Muscle layer of colon (tissue), 2 donors: ENCODE data around the gene CTPS2.

Source experiments
- H3K27ac ChIP-seq: one replicate; pipeline ENCODE4 v1.7.0; 2013; ENCODE audit warnings: low read depth, mild to moderate bottlenecking, low read length, moderate library complexity
- H3K27me3 ChIP-seq, 2 donors: one replicate each; pipeline ENCODE4 v1.7.0; 2013; ENCODE audit warnings: low read length in 2 of 2, mild to moderate bottlenecking in 2 of 2; ENCODE audit not compliant: insufficient read depth in 2 of 2, control insufficient read depth in 1 of 2
- H3K36me3 ChIP-seq: one replicate; pipeline ENCODE4 v1.7.0; 2013; ENCODE audit warnings: mild to moderate bottlenecking, low read length; ENCODE audit not compliant: insufficient read depth
- H3K4me1 ChIP-seq: one replicate; pipeline ENCODE4 v1.7.0; 2013; ENCODE audit warnings: mild to moderate bottlenecking, low read length; ENCODE audit not compliant: insufficient read depth
- H3K4me3 ChIP-seq, 2 donors: one replicate each; pipeline ENCODE4 v1.7.0; 2013; ENCODE audit warnings: low read length in 2 of 2, low read depth in 1 of 2, mild to moderate bottlenecking in 1 of 2, moderate library complexity in 1 of 2
- H3K9ac ChIP-seq: one replicate; pipeline ENCODE4 v1.7.0; 2013; ENCODE audit warnings: low read length
- H3K9me3 ChIP-seq: one replicate; pipeline ENCODE4 v1.7.0; 2013; ENCODE audit warnings: mild to moderate bottlenecking, low read length
- donor health status: abdominal sarcoma.
- donor health status: Adenocarcinoma of cecum.

CTPS2 gene

GRCh38 chrX:16678689-16679088 is 33.8 kb downstream of the CTPS2 start:
- Histone ChIP-seq H3K4me1 (no peaks in the 10 kb centered on the region), H3K9me3 (no peaks in the 10 kb centered on the region), H3K4me3 (no peak overlapping the region), H3K27ac (no peak overlapping the region), H3K27me3 (no peaks in the 10 kb centered on the region), H3K9ac (no peak overlapping the region), H3K36me3 (peaks cover 10% of the 10 kb centered on the region)

DNA sequence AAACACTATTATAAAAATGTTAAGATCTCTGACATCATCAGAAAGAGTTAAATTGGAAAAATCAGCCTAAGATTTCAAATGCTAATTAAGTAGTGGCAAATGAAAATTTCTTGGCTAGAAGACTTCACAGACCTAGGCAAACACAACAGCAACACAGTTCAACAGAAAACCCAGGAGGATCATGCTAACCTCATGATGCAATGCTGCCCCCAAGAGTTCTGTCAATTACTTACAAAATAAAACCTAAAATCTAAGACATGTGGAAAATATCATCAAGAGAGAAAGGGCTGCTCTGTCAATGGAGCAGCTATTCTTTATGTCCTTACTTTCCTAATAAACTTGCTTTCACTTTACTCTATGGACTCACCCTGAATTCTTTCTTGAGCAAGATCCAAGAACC is 41.5 kb downstream of the CTPS2 start:
- no peak overlapping the region for H3K4me3 ChIP-seq
- no peaks in the 10 kb centered on the region for H3K4me1 ChIP-seq
- H3K36me3 ChIP-seq: no peaks in the 10 kb centered on the region
- H3K9ac ChIP-seq: no peak overlapping the region
- H3K27me3 ChIP-seq: no peaks in the 10 kb centered on the region
- H3K27ac ChIP-seq: no peak overlapping the region
- no peaks in the 10 kb centered on the region for H3K9me3 ChIP-seq

DNA sequence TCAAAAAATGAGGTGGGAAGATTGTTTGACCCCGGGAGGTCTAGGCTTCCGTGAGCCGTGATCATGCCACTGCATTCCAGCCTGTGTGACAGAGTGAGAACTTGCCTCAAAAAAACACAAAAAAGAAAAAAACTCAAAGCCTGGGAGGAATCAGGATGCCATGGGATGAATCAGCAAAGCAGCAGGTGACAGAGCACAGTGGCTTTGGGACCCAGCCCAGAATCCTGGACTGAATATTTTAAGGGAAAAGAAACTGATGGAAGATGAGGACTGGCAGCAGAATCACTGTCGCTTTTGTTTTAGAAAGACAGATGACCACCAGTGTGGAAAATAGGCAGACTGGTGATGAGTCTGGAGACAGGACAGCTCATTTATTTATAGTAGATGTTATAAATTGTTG is 45.9 kb downstream of the CTPS2 start:
- no peaks in the 10 kb centered on the region for H3K9me3 ChIP-seq
- no peaks in the 10 kb centered on the region for H3K4me1 ChIP-seq
- no peak overlapping the region for H3K9ac ChIP-seq
- H3K27ac ChIP-seq: no peak overlapping the region
- H3K36me3 ChIP-seq: no peaks in the 10 kb centered on the region
- peaks cover 0 to 3% of the 10 kb centered on the region in 2 donors for H3K27me3 ChIP-seq
- no peak overlapping the region for H3K4me3 ChIP-seq

GRCh38 chrX:16665089-16665488 is 47.4 kb downstream of the CTPS2 start:
- no peaks in the 10 kb centered on the region for H3K9me3 ChIP-seq
- no peak overlapping the region for H3K9ac ChIP-seq
- no peak overlapping the region for H3K27ac ChIP-seq
- H3K4me1 ChIP-seq: no peaks in the 10 kb centered on the region
- no peaks in the 10 kb centered on the region for H3K36me3 ChIP-seq
- no peak overlapping the region for H3K4me3 ChIP-seq
- H3K27me3 ChIP-seq: peaks cover 0 to 3% of the 10 kb centered on the region in 2 donors

DNA sequence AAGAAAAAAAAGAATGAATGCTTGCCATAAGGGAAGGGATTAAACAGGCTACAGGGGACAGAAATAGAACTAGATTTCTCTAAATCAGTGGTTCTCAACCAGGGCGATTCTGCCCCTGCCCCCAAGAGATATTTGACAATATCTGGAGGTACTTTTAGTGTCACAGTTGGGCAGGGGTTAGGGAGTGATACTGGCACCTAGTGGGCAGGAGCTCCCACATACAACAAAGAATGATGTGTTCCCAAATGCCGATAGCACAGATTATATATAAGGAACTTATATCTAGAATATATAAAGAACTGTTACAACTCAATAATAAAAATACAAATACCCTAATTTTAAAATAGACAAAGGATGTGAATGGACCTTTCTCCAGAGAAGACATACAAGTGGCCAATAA is 47.8 kb downstream of the CTPS2 start:
- Histone ChIP-seq H3K27ac (no peak overlapping the region), H3K27me3 (peaks cover 0 to 3% of the 10 kb centered on the region in 2 donors), H3K4me3 (no peak overlapping the region), H3K9me3 (no peaks in the 10 kb centered on the region), H3K9ac (no peak overlapping the region), H3K36me3 (no peaks in the 10 kb centered on the region), H3K4me1 (no peaks in the 10 kb centered on the region)

- H3K4me1 ChIP-seq: no peaks in the 10 kb centered on the region
Measured at GRCh38 chrX:16664074-16664473, 48.4 kb downstream of the CTPS2 start.

DNA sequence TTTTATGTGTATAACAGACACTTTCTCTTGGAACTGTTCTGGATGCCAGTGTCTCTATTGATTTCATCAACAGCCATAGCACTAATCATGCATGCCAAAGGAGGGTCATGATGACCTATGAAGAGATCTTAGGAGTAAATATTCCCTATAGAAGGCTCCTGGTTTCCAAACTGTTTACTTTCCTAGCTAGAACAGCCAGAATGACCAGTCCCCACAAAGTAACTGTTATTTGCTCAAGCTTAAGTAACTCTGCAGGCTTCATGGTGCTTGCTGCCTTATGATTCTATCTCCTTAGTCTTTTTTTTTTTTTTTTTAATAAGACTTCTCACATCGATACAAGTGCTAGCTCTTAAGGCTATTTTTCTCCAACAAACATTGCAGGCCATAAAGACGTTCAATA is 50.1 kb downstream of the CTPS2 start:
- peaks cover 0 to 3% of the 10 kb centered on the region in 2 donors for H3K27me3 ChIP-seq
- no peak overlapping the region for H3K4me3 ChIP-seq
- H3K36me3 ChIP-seq: no peaks in the 10 kb centered on the region

More at GRCh38 chrX:16664074-16664473, 48.4 kb downstream of the CTPS2 start:
- H3K4me3 ChIP-seq: no peak overlapping the region
- no peak overlapping the region for H3K9ac ChIP-seq
- no peak overlapping the region for H3K27ac ChIP-seq
- H3K9me3 ChIP-seq: no peaks in the 10 kb centered on the region
- H3K36me3 ChIP-seq: no peaks in the 10 kb centered on the region
- peaks cover 0 to 3% of the 10 kb centered on the region in 2 donors for H3K27me3 ChIP-seq

DNA sequence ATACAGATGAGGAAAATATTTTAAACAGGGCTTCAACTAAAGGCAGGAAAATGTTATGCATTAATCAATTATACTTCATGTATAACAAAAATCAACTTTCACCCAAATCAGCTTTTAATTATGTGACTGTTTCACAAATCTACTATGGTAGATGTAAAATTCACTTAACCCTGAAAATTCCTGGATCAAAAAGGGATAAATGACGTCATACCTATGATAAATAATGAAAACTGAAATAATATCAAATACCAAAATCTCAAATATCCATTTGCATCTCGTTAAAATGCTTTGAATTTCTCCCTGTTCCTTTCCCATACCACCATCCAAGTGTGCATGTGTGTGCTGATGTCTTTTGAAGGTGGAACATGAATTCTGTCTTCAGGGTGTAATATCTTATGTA is 51.0 kb downstream of the CTPS2 start:
- Histone ChIP-seq H3K9ac (no peak overlapping the region), H3K27ac (no peak overlapping the region), H3K4me3 (no peak overlapping the region)

More for the DNA sequence above, 50.1 kb downstream of the CTPS2 start:
- Histone ChIP-seq H3K9ac (no peak overlapping the region), H3K9me3 (no peaks in the 10 kb centered on the region), H3K27ac (no peak overlapping the region), H3K4me1 (no peaks in the 10 kb centered on the region)

DNA sequence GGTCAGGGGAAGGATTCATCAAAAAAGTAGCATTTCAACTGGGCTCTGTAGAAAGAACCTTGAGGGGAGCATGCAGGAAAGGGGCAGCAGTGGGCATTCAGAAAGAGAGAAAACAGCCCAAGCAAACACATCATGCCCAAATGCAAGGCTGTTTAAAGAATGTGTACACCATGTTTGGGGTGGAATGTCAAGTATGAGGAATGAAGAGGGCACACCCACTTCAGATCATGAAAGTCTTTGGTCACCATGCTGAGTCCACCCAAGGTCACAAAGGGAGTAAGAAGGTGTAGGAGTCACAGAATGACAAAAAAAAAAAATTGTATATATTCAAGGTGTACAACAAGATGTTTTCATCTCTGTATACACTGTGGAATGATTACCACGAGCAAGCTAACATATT is 53.1 kb downstream of the CTPS2 start:
- Histone ChIP-seq H3K27ac (no peak overlapping the region), H3K27me3 (peaks cover 3 to 5% of the 10 kb centered on the region in 2 donors), H3K9ac (no peak overlapping the region), H3K4me3 (no peak overlapping the region), H3K9me3 (no peaks in the 10 kb centered on the region), H3K4me1 (no peaks in the 10 kb centered on the region), H3K36me3 (no peaks in the 10 kb centered on the region)

More for the DNA sequence above, 51.0 kb downstream of the CTPS2 start:
- no peaks in the 10 kb centered on the region for H3K36me3 ChIP-seq
- H3K27me3 ChIP-seq: peaks cover 0 to 3% of the 10 kb centered on the region in 2 donors
- H3K9me3 ChIP-seq: no peaks in the 10 kb centered on the region
- H3K4me1 ChIP-seq: no peaks in the 10 kb centered on the region

- Histone ChIP-seq H3K36me3 (no peaks in the 10 kb centered on the region), H3K4me3 (no peak overlapping the region), H3K27me3 (peaks cover 3 to 5% of the 10 kb centered on the region in 2 donors), H3K9me3 (no peaks in the 10 kb centered on the region), H3K4me1 (no peaks in the 10 kb centered on the region), H3K9ac (no peak overlapping the region), H3K27ac (no peak overlapping the region)
Measured at GRCh38 chrX:16658284-16658683, 54.2 kb downstream of the CTPS2 start.

DNA sequence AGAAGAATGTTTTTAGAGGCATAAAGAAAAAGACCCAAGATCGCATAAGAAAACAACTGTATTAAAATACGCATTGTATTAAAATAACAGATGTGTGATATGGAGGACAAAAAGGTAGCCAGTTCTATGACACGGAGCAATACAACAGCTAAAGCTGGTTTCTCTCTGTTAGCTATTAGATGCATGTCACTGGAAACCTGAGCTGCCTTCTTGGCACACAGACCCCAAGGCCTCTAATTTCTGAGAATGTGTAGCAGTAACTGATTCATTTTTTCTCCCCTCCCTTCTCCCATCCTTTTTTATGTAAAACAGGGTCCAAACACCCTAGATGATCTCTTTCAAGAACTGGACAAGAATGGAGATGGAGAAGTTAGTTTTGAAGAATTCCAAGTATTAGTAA is 58.4 kb downstream of the CTPS2 start:
- H3K27me3 ChIP-seq: peaks cover 0 to 5% of the 10 kb centered on the region in 2 donors
- H3K9ac ChIP-seq: no peak overlapping the region
- no peaks in the 10 kb centered on the region for H3K4me1 ChIP-seq
- H3K9me3 ChIP-seq: no peaks in the 10 kb centered on the region
- H3K36me3 ChIP-seq: no peaks in the 10 kb centered on the region
- no peak overlapping the region for H3K4me3 ChIP-seq
- no peak overlapping the region for H3K27ac ChIP-seq

DNA sequence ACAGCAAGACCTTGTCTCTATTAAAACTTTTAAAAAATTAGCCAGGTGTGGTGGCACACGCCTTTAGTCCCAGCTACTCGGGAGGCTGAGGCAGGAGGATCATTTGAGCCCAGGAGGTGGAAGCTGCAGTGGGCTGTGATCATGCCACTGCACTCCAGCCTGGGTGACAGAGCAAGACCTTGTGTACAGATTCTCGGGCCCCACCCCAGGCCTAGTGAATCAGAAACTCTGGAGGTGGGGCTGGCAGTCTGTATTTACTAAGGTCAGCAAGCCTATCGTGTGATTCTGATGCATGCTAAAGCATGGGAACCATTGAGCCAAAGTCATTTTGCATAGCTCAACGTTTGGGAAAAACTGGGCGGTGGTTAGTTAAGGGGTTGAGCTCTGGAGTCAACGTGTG is 59.0 kb downstream of the CTPS2 start:
- Histone ChIP-seq H3K9me3 (no peaks in the 10 kb centered on the region), H3K4me1 (no peaks in the 10 kb centered on the region), H3K27me3 (peaks cover 0 to 5% of the 10 kb centered on the region in 2 donors), H3K36me3 (no peaks in the 10 kb centered on the region), H3K9ac (no peak overlapping the region), H3K4me3 (no peak overlapping the region), H3K27ac (no peak overlapping the region)
